ENCODE results near the gene TMEM181.
"Not testable (repeated sequence)": the region's sequence is repeated elsewhere in the genome, so short reads cannot be mapped to it uniquely, and the experiment has no call there.

TMEM181 gene

GRCh38 chr6:158595223-158595622 is 35.3 kb downstream of the TMEM181 start:
- DNase-seq (ENCODE audit: low spot score): no peak

- DNase-seq (ENCODE audit: low spot score): no peak
Observed at GRCh38 chr6:158596861-158597260, 37.0 kb downstream of the TMEM181 start.

- no peak for DNase-seq (ENCODE audit: low spot score)
Observed at GRCh38 chr6:158597565-158597964, 37.7 kb downstream of the TMEM181 start.

GRCh38 chr6:158599635-158600034 is 39.7 kb downstream of the TMEM181 start:
- no peak for DNase-seq (ENCODE audit: low spot score)

GRCh38 chr6:158603261-158604047 is 43.6 kb downstream of the TMEM181 start:
- DNase-seq (ENCODE audit: low spot score): no peak

- no peak for DNase-seq (ENCODE audit: low spot score)
Observed at GRCh38 chr6:158604048-158604406, 44.1 kb downstream of the TMEM181 start.

- peak; percentile 77 for DNase-seq (ENCODE audit: low spot score)
Observed at GRCh38 chr6:158605266-158605878, 45.5 kb downstream of the TMEM181 start.

- DNase-seq (ENCODE audit: low spot score): not testable (repeated sequence)
Observed at GRCh38 chr6:158606011-158606410, 46.1 kb downstream of the TMEM181 start.

- no peak for DNase-seq (ENCODE audit: low spot score)
Observed at GRCh38 chr6:158606935-158607334, 47.0 kb downstream of the TMEM181 start.

GRCh38 chr6:158607411-158608170 is 47.7 kb downstream of the TMEM181 start:
- no peak for DNase-seq (ENCODE audit: low spot score)

- no peak for DNase-seq (ENCODE audit: low spot score)
Observed at GRCh38 chr6:158608221-158608620, 48.3 kb downstream of the TMEM181 start.

GRCh38 chr6:158609455-158610155 is 49.7 kb downstream of the TMEM181 start:
- DNase-seq (ENCODE audit: low spot score): peak; percentile 31

GRCh38 chr6:158610319-158610968 is 50.6 kb downstream of the TMEM181 start:
- no peak for DNase-seq (ENCODE audit: low spot score)

- no peak for DNase-seq (ENCODE audit: low spot score)
Observed at GRCh38 chr6:158611039-158611438, 51.1 kb downstream of the TMEM181 start.

- no peak for DNase-seq (ENCODE audit: low spot score)
Observed at GRCh38 chr6:158611541-158612370, 51.9 kb downstream of the TMEM181 start.

- not testable (repeated sequence) for DNase-seq (ENCODE audit: low spot score)
Observed at GRCh38 chr6:158614606-158615005, 54.7 kb downstream of the TMEM181 start.

GRCh38 chr6:158618289-158618688 is 58.4 kb downstream of the TMEM181 start:
- DNase-seq (ENCODE audit: low spot score): not testable (repeated sequence)

- DNase-seq (ENCODE audit: low spot score): no peak
Observed at GRCh38 chr6:158619922-158620801, 60.3 kb downstream of the TMEM181 start.

- no peak for DNase-seq (ENCODE audit: low spot score)
Observed at GRCh38 chr6:158620963-158621693, 61.2 kb downstream of the TMEM181 start.

Measured in hepatic stellate cell (primary cell).